ENCODE results near the gene HDLBP. TPM values are rescaled to one million over a fixed set of nuclear protein-coding genes. Genes with fewer than 3 reads are reported as not detected.

Gene HDLBP
- total and polyA plus RNA-seq, 2 experiments from 2014 or later: 389 to 437 TPM

- no peaks in the 10 kb centered on the region for H3K9me3 ChIP-seq (ENCODE audit: low read depth)
- DNase-seq (ENCODE audit: low spot score): peak; percentile 61
- H3K27ac ChIP-seq: peak overlapping the region; percentile 84
- H3K36me3 ChIP-seq (replicated peaks; ENCODE audit: insufficient read depth, low read depth): peaks cover 4% of the 10 kb centered on the region
- H4K20me1 ChIP-seq (ENCODE audit: insufficient read depth, poor library complexity, severe bottlenecking): no peaks in the 10 kb centered on the region
- WGBS (ENCODE audit: low lambda C conversion rate, missing lambda C conversion rate): 61% methylated on average over 3 of the region's 3 CpGs
- peaks cover 13% of the 10 kb centered on the region for H3K79me2 ChIP-seq
- H3K4me2 ChIP-seq: peak overlapping the region; percentile 11
- no peak overlapping the region for H3K4me3 ChIP-seq
- peaks cover 11% of the 10 kb centered on the region for H3K4me1 ChIP-seq (ENCODE audit: insufficient read depth)
- no peaks in the 10 kb centered on the region for H3K27me3 ChIP-seq
- H3K9me2 ChIP-seq (replicated peaks; ENCODE audit: insufficient read depth): no peaks in the 10 kb centered on the region
- no peak overlapping the region for H2AFZ ChIP-seq
- TF ChIP-seq EZH2phosphoT487 (IDR thresholded peaks at IDR 0.05; ENCODE audit: low read depth, severe bottlenecking, unreplicated experiment): no peak
- TF ChIP-seq, protein P1, sequence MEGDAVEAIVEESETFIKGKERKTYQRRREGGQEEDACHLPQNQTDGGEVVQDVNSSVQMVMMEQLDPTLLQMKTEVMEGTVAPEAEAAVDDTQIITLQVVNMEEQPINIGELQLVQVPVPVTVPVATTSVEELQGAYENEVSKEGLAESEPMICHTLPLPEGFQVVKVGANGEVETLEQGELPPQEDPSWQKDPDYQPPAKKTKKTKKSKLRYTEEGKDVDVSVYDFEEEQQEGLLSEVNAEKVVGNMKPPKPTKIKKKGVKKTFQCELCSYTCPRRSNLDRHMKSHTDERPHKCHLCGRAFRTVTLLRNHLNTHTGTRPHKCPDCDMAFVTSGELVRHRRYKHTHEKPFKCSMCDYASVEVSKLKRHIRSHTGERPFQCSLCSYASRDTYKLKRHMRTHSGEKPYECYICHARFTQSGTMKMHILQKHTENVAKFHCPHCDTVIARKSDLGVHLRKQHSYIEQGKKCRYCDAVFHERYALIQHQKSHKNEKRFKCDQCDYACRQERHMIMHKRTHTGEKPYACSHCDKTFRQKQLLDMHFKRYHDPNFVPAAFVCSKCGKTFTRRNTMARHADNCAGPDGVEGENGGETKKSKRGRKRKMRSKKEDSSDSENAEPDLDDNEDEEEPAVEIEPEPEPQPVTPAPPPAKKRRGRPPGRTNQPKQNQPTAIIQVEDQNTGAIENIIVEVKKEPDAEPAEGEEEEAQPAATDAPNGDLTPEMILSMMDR (IDR thresholded peaks at IDR 0.05; ENCODE audit: poor library complexity): no peak
- no peak for TF ChIP-seq EZH2 (IDR thresholded peaks at IDR 0.05; ENCODE audit: borderline replicate concordance)
These were observed 36.2 kb upstream of the HDLBP start for GRCh38 chr2:241351640-241352031.

DNA sequence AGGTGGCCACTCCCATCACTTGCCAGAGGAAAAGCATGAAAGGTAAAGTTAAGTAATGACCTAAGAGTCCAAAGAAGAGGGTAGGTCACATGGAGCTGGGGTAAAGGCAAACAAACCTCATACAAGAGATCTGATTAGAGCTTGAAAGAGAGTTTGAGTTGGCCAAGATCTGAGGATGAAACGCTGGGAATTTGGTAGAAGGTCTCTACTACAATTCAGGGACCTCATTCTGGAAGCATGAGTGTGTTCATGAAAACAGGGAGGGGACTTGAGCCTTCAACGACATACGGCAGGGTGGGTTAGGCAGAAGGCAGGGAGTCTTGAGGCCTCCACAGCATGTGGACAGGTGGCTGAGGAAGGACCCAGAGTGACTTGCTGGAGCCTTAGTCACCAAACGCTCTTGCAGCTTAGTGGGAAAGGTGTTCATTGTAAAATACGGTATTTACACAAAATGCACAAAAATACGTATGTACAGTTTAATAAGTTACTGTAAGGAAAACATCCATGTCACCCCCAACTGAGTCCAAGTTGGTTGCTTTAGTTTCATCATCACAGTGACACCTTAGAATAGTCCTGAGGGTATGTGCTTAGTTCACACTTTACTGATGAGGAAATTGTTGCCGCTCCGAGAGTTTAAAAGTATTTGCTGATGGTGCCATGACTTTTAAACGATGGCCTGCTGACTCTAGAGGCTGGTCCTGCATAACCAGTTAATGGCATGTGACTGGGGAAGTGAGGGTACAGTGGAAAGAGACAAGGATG is 35.6 kb upstream of the HDLBP start:
- DNase-seq (ENCODE audit: low spot score): peak; percentile 45
- Histone ChIP-seq H3K4me1 (ENCODE audit: insufficient read depth) (peaks cover 11% of the 10 kb centered on the region), H3K79me2 (peaks cover 11% of the 10 kb centered on the region), H3K27ac (peak overlapping the region; percentile 84), H4K20me1 (ENCODE audit: insufficient read depth, poor library complexity, severe bottlenecking) (no peaks in the 10 kb centered on the region), H3K36me3 (replicated peaks; ENCODE audit: insufficient read depth, low read depth) (peaks cover 4% of the 10 kb centered on the region), H3K4me2 (peak overlapping the region; percentile 11), H3K9me2 (replicated peaks; ENCODE audit: insufficient read depth) (no peaks in the 10 kb centered on the region), H3K9me3 (ENCODE audit: low read depth) (no peaks in the 10 kb centered on the region), H2AFZ (no peak overlapping the region), H3K4me3 (no peak overlapping the region), H3K27me3 (no peaks in the 10 kb centered on the region)
- TF ChIP-seq, protein P1 (IDR thresholded peaks at IDR 0.05; ENCODE audit: poor library complexity): no peak
- TF ChIP-seq EZH2 (IDR thresholded peaks at IDR 0.05; ENCODE audit: borderline replicate concordance) (no peak), EZH2phosphoT487 (IDR thresholded peaks at IDR 0.05; ENCODE audit: low read depth, severe bottlenecking, unreplicated experiment) (no peak)
- WGBS (ENCODE audit: low lambda C conversion rate, missing lambda C conversion rate): 66% methylated on average over 9 of the region's 9 CpGs

DNA sequence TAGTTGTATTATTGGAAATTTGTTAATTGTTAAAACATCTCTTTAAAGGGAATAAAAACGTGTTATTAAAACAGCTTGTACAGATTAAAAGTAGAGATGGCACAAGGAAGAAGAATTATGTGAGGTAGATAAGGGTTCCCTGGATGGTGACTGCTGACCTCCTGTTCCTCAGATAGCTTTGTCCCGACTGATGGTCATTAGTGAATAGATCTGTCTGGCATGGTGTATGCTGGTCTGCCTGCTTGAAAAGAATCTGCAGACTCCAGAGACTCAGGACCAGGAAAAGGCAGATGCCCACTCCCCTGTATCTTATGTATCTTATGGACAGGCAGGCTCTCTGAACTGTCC is 35.0 kb upstream of the HDLBP start:
- DNase-seq (ENCODE audit: low spot score): no peak
- no peak overlapping the region for H2AFZ ChIP-seq
- no peaks in the 10 kb centered on the region for H4K20me1 ChIP-seq (ENCODE audit: insufficient read depth, poor library complexity, severe bottlenecking)
- no peak for TF ChIP-seq EZH2 (IDR thresholded peaks at IDR 0.05; ENCODE audit: borderline replicate concordance)
- TF ChIP-seq, protein P1 (IDR thresholded peaks at IDR 0.05; ENCODE audit: poor library complexity): no peak
- no peak for TF ChIP-seq EZH2phosphoT487 (IDR thresholded peaks at IDR 0.05; ENCODE audit: low read depth, severe bottlenecking, unreplicated experiment)
- H3K27me3 ChIP-seq: no peaks in the 10 kb centered on the region
- peaks cover 11% of the 10 kb centered on the region for H3K4me1 ChIP-seq (ENCODE audit: insufficient read depth)
- H3K4me3 ChIP-seq: no peak overlapping the region
- peaks cover 4% of the 10 kb centered on the region for H3K36me3 ChIP-seq (replicated peaks; ENCODE audit: insufficient read depth, low read depth)
- WGBS (ENCODE audit: low lambda C conversion rate, missing lambda C conversion rate): 77% methylated on average over 2 of the region's 2 CpGs
- peaks cover 17% of the 10 kb centered on the region for H3K79me2 ChIP-seq
- H3K9me2 ChIP-seq (replicated peaks; ENCODE audit: insufficient read depth): no peaks in the 10 kb centered on the region
- H3K9me3 ChIP-seq (ENCODE audit: low read depth): no peaks in the 10 kb centered on the region
- peak overlapping the region; percentile 84 for H3K27ac ChIP-seq
- no peak overlapping the region for H3K4me2 ChIP-seq
